Breast epithelium (tissue), 4 donors: ENCODE measurements around the gene LRRK1. TPM values are rescaled to one million over a fixed set of nuclear protein-coding genes. Genes with fewer than 3 reads are reported as not detected.

Source experiments
- DNase-seq, 2 donors: peaks; one replicate each; pipeline ENCODE4 v3.0.0-alpha.2; 2019; ENCODE audit warnings: low spot score in 2 of 2
- H3K27ac ChIP-seq, 2 donors: fragments of 200-600 bp; sonication (generic) in 1 of 2; one replicate each; pipeline ENCODE4 v1.5.1; 2016 to 2019; ENCODE audit warnings: mild to moderate bottlenecking in 1 of 2
- H3K27me3 ChIP-seq, 2 donors: fragments of 200-600 bp; sonication (generic) in 1 of 2; one replicate each; pipeline versions ENCODE4 v1.5.1 to v1.6.0; 2017 to 2019; ENCODE audit warnings: control low read depth in 1 of 2, mild to moderate bottlenecking in 1 of 2
- H3K36me3 ChIP-seq: fragments of 200-600 bp; one replicate; pipeline ENCODE4 v1.5.1; 2019
- H3K4me1 ChIP-seq, 2 donors: fragments of 200-600 bp; sonication (generic); one replicate each; pipeline ENCODE4 v1.5.1; 2016 to 2019; ENCODE audit warnings: control low read depth in 1 of 2
- H3K4me3 ChIP-seq, 3 donors: fragments of 200-600 bp; sonication (generic); 1 replicate in 2 of 3; 2 replicates in 1 of 3; pipeline ENCODE4 v1.5.1; 2016 to 2019; ENCODE audit warnings: mild to moderate bottlenecking in 3 of 3, moderate library complexity in 2 of 3
- H3K9me3 ChIP-seq, 2 donors: fragments of 200-600 bp; sonication (generic) in 1 of 2; one replicate each; pipeline ENCODE4 v1.5.1; 2016 to 2019; ENCODE audit warnings: control low read depth in 1 of 2
- POLR2A ChIP-seq: fragments of 450-650 bp; IDR thresholded peaks from one replicate; pipeline ENCODE4 v1.6.1; 2016; ENCODE audit warnings: antibody characterized with exemption, mild to moderate bottlenecking, moderate library complexity
- POLR2AphosphoS5 ChIP-seq, 3 donors: sonication (generic); formaldehyde crosslinking; IDR thresholded peaks; one replicate each; pipeline ENCODE4 v1.6.1; 2017; ENCODE audit warnings: antibody characterized with exemption in 3 of 3
- intact Hi-C: fragments of 100-400 bp; cut with DNase I; formaldehyde crosslinking; loops from one replicate; pipeline ENCODE4 v1.15.1; 2023; ENCODE audit warnings: low total_unique reads
- total RNA-seq, 3 donors: library from RNA; depleted of rRNA; stranded (reverse); fragments of >200 nt; gene quantifications; one replicate each; pipeline ENCODE4 v1.1.0, GENCODE V29; 2016
- TF ChIP-seq, protein P1 (sequence below), 3 donors: fragments of 450-650 bp; IDR thresholded peaks; one replicate each; pipeline ENCODE4 v1.5.1; 2016 to 2017; ENCODE audit warnings: antibody characterized with exemption in 3 of 3, mild to moderate bottlenecking in 3 of 3, moderate library complexity in 3 of 3

Gene LRRK1
- total RNA-seq, 3 donors from 2014 or later: 10.1 to 18.7 (median 14.4) TPM

DNA sequence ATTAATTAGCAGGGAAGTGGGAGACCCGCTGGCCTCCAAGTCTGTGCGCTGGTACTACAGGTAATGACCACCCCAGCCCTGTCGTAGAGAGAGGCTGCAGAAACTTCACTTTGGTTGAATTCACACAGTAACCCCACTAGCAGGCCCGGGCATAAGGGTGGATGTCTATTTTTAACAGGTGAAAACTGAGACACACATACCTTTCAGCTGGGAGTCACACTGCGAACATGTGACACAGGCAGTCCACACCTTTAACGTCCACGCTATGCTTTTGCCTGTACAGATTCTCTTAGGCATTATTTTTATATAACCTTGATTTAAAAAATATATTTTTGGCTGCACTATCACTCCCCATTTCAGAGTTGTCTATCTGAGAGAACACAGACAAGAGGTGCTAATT lies 3.9 kb downstream of the LRRK1 start:
- no peak for DNase-seq
- intact Hi-C loops: no loop called here
- Histone ChIP-seq H3K27me3 (no peaks in the 10 kb centered on the region), H3K27ac (no peak overlapping the region), H3K4me3 (no peak overlapping the region), H3K4me1 (peaks cover 0 to 5% of the 10 kb centered on the region in 2 donors), H3K36me3 (no peaks in the 10 kb centered on the region), H3K9me3 (no peaks in the 10 kb centered on the region)
- TF ChIP-seq POLR2AphosphoS5 (IDR thresholded peaks at IDR 0.05) (no peak), POLR2A (no peak)
- TF ChIP-seq, protein P1, sequence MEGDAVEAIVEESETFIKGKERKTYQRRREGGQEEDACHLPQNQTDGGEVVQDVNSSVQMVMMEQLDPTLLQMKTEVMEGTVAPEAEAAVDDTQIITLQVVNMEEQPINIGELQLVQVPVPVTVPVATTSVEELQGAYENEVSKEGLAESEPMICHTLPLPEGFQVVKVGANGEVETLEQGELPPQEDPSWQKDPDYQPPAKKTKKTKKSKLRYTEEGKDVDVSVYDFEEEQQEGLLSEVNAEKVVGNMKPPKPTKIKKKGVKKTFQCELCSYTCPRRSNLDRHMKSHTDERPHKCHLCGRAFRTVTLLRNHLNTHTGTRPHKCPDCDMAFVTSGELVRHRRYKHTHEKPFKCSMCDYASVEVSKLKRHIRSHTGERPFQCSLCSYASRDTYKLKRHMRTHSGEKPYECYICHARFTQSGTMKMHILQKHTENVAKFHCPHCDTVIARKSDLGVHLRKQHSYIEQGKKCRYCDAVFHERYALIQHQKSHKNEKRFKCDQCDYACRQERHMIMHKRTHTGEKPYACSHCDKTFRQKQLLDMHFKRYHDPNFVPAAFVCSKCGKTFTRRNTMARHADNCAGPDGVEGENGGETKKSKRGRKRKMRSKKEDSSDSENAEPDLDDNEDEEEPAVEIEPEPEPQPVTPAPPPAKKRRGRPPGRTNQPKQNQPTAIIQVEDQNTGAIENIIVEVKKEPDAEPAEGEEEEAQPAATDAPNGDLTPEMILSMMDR (IDR thresholded peaks at IDR 0.05): no peak

- TF ChIP-seq POLR2A: no peak
- no peak for TF ChIP-seq POLR2AphosphoS5 (IDR thresholded peaks at IDR 0.05)
- TF ChIP-seq, protein P1 (IDR thresholded peaks at IDR 0.05): no peak
- no peak overlapping the region for H3K4me3 ChIP-seq
- H3K27ac ChIP-seq: no peak overlapping the region
- H3K9me3 ChIP-seq: no peaks in the 10 kb centered on the region
- intact Hi-C loops: no loop called here
- H3K27me3 ChIP-seq: no peaks in the 10 kb centered on the region
- no peak for DNase-seq
- no peaks in the 10 kb centered on the region for H3K4me1 ChIP-seq
- no peaks in the 10 kb centered on the region for H3K36me3 ChIP-seq
Measured at GRCh38 chr15:100923902-100924301, 4.7 kb downstream of the LRRK1 start.

GRCh38 chr15:100924436-100924835 lies 5.3 kb downstream of the LRRK1 start:
- intact Hi-C loops: no loop called here
- Histone ChIP-seq H3K4me3 (no peak overlapping the region), H3K36me3 (no peaks in the 10 kb centered on the region), H3K27me3 (no peaks in the 10 kb centered on the region), H3K4me1 (peaks cover 0 to 4% of the 10 kb centered on the region in 2 donors), H3K9me3 (no peaks in the 10 kb centered on the region), H3K27ac (no peak overlapping the region)
- no peak for DNase-seq
- TF ChIP-seq POLR2AphosphoS5 (IDR thresholded peaks at IDR 0.05): no peak
- TF ChIP-seq, protein P1 (IDR thresholded peaks at IDR 0.05): no peak
- no peak for TF ChIP-seq POLR2A

DNA sequence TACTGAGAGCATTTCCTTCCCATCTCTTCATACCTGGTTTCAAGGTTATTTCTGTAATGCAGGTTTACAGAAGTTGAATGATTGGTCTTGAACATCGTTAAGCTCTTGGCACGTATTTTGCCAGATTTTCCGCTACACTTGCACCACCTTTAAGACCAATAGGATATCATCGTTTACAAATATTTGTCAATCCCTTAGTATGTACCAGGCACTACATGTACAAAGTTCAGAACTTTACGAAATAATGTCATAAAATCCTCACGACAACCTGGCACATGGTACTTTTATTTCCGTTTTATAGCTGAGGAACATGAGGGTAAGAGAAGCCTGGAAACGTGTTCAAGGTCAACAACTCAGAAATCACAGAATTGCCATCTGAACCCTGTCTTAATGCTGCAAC lies 6.3 kb downstream of the LRRK1 start:
- Histone ChIP-seq H3K27ac (no peak overlapping the region), H3K27me3 (no peaks in the 10 kb centered on the region), H3K4me1 (peaks cover 0 to 9% of the 10 kb centered on the region in 2 donors), H3K36me3 (no peaks in the 10 kb centered on the region), H3K4me3 (no peak overlapping the region), H3K9me3 (no peaks in the 10 kb centered on the region)
- intact Hi-C loops: no loop called here
- no peak for DNase-seq
- TF ChIP-seq POLR2AphosphoS5 (IDR thresholded peaks at IDR 0.05) (no peak), POLR2A (no peak)
- TF ChIP-seq, protein P1 (IDR thresholded peaks at IDR 0.05): no peak

GRCh38 chr15:100926258-100926657 lies 7.1 kb downstream of the LRRK1 start:
- intact Hi-C loops: no loop called here

More at GRCh38 chr15:100926258-100926657, 7.1 kb downstream of the LRRK1 start:
- DNase-seq: no peak
- Histone ChIP-seq H3K27me3 (no peaks in the 10 kb centered on the region), H3K4me3 (no peak overlapping the region), H3K4me1 (peaks cover 0 to 9% of the 10 kb centered on the region in 2 donors), H3K27ac (no peak overlapping the region), H3K9me3 (no peaks in the 10 kb centered on the region), H3K36me3 (no peaks in the 10 kb centered on the region)
- TF ChIP-seq POLR2AphosphoS5 (IDR thresholded peaks at IDR 0.05) (no peak), POLR2A (no peak)
- TF ChIP-seq, protein P1 (IDR thresholded peaks at IDR 0.05): no peak
